ENCODE measurements around the gene RETREG3. TPM values are rescaled to one million over a fixed set of nuclear protein-coding genes. Genes with fewer than 3 reads are reported as not detected.
A peak's percentile ranks its signal among the peaks of the same experiment; 100 is the strongest.
"Not testable (repeated sequence)": the region's sequence is repeated elsewhere in the genome, so short reads cannot be mapped to it uniquely, and the experiment has no call there.

RETREG3 gene, protein sequence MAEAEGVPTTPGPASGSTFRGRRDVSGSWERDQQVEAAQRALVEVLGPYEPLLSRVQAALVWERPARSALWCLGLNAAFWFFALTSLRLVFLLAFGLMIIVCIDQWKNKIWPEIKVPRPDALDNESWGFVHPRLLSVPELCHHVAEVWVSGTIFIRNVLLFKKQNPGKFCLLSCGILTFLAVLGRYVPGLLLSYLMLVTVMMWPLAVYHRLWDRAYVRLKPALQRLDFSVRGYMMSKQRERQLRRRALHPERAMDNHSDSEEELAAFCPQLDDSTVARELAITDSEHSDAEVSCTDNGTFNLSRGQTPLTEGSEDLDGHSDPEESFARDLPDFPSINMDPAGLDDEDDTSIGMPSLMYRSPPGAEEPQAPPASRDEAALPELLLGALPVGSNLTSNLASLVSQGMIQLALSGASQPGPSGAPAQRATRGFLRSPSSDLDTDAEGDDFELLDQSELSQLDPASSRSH
- 63.9 TPM for total RNA-seq
- long read RNA-seq, transcript RETREG3-201 (9 exons, 3,759 nt) = major isoform, 12 of 51 reads
- long read RNA-seq, partial matches to known transcripts = 10 of 51 reads
- long read RNA-seq, other reads (novel, unspliced or antisense) = 28 of 51 reads

DNA sequence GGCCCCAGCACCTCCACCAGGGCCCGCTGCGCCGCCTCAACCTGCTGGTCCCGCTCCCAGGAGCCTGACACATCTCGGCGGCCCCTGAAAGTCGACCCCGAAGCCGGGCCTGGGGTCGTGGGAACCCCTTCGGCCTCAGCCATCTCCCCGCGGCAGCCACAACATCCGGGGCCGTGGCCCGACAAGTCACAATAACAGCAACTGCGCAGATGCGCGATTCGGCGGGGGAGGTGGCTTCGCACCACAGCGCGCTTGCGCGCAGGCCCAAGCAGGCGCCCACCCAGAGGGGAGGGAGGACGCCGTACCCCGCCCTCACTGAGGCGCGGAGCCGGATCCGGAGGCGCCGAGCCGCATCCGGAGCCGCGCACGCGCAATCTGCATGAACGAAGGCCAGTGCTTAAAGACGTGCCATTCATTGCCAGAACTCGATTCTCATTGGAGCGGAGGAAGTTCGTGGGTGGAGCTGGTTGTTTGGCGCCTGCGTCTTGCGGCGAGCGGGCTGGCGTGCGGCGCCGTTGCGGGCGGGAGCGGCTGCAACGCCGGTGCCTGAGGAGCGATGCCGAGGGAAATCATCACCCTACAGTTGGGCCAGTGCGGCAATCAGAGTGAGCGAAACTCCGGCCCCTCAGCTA is at the start of gene RETREG3, which contains the start of gene TUBG1:
Gene RETREG3 (minus strand): TSS at position 193 of the 632 bp plus-strand sequence. CDS start 50 bp downstream, at position 143.
Gene TUBG1 (plus strand): TSS at position 502 of the 632 bp plus-strand sequence. CDS start 55 bp downstream, at position 557.
- DNase-seq (ENCODE audit: low spot score) = peak; percentile 100

DNA sequence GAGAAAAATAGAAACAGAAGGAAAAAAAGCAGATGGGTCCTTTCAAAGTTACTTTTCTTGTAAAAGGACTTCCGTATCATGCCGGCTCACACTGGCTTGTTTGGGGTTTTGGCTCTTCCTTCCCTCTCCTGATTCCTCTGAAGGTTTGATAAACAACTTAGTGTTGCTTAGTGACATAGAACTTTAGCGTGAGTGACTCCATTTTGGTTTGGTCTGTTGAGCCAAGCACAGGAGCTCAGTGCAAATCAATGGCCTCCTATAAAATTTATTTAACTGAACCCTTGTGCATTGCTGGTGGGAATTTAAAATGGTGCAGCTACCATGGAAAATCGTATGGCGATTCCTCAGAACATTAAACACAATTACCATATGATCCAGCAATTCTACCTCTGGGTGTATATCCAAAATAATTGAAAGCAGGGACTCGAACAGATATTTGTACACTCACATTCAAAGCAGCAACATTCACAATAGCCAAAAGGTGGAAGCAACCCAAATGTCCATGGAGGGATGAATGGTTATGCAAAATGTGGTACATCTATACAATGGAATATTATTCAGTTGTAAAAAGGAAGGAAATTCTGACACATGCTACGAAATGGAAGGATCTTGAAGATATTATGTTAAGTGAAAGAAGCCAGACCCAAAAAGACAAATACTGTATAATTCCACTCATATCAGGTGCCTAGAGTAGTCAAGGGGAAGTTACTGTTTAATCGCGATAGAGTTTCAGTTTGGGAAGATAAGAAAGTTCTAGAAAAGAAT is 48.8 kb upstream of the RETREG3 start:
- no peak for DNase-seq (ENCODE audit: low spot score)

DNA sequence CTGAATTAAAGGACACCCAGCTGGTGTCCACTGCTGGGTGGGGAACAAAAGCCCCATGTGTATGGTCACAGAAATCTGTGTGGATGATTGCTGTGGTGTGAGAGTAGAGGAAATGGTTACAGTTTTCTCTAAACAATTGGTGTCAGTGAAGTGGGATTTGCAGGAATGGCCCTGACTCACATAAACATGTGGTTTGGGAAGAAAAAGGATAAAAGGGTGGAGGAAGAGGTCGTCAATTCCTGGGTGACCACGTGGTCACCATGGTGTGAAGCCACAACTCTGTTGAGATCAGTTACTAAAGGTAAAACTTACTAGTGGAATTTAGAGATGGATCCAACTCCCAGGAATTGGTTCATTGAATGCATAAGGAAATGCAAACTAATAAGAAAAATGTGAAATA is 46.4 kb upstream of the RETREG3 start:
- no peak for DNase-seq (ENCODE audit: low spot score)

DNA sequence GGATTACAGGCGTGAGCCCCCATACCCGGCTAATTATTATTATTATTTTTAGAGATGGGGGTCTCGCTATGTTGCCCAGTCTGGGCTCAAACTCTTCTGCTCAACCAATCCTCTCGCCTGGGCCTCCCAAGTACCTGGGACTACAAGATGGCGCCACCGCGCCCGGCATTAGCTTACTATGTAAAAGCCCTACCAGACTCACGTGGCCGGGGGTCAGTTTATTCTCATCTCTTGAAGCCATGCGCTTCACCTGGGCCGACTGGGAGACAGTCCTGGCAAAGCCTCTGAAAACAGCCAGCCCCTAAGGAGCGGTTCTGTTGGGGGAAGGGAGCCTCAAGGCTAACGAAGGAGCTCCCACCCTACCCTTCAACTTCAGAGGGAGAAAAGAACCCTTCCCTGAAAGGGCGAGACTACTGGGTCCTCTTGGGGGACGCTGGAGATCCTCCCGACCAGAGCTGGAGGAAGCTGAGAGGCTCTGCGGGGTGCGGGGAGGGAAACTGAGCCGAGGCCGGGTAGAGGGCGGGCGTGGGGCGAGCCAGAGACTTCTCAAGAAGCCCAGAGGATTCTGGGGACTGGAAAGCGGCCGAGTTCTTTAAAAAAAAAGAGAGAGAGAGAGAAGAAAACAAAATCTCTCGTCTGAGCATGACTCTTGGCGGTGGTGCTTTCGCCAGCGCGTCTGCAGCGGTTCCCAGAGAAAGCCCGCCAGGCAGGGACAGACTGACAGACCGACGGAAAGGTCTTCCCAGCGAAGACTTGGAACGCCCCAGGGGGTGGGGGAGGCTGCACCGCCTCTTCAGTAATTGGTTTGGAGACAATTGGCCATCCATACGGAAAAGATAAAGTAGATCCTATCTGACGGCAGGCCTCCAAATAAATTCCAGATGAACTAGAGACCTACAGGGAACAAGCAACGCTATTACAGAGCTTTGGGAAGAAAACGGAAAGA is 44.3 kb upstream of the RETREG3 start:
- no peak for DNase-seq (ENCODE audit: low spot score)

DNA sequence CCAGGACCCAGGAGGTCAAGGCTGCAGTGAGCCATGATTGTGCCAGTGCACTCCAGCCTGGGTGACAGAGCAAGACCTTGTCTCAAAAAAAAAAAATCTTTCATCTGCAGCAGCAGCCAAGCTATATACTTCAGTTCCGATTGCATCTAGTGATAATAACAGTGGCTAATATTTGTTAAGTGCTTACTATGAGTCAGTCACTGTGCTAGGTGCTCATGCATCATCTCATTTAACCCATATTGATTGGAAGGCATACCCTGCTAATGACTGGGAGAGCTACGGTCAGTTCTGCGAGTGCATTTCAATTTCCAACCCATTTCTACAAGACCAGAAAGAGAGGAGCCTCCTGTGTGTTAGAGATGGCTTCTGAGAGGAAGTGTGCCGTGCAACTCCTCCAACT is 42.2 kb upstream of the RETREG3 start:
- no peak for DNase-seq (ENCODE audit: low spot score)

DNA sequence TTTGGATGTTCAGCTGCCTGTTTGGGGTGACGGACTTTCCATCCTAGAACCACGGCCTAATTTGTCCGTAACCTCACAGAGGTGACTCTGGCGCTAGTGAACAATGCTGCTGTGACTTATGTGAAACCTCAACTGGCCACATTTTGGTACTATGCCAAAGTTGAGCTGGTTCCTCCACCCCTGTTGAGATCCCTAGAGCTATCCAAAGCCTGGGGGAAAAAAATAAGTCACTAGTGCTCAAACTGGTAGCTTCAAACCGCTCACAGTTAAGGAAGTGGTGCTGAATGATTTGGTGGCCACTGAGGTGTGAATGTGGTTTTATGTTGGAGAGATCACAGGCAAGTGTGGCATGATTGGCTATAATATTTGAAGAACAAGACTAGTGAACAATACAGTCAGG is 38.6 kb upstream of the RETREG3 start:
- no peak for DNase-seq (ENCODE audit: low spot score)

DNA sequence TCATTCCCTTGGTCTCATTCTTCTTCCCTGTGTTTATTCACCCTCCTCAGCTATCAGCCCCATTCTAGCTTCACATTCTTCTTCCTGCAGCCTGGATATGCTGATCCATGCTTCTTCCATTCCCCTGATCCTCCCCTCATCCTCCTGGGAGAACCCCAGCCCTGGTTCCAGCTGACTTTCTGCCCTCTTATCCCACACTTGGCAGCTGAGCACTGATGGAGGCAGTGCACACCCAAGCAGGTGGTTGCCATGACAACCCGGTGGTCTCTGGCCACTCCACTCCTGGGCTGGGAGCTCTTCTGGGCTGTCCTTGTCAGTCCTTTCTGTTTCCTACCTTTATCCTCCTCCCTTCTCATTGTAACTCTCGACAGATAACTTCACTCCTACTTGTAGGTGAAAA is 33.2 kb upstream of the RETREG3 start:
- DNase-seq (ENCODE audit: low spot score) = no peak

DNA sequence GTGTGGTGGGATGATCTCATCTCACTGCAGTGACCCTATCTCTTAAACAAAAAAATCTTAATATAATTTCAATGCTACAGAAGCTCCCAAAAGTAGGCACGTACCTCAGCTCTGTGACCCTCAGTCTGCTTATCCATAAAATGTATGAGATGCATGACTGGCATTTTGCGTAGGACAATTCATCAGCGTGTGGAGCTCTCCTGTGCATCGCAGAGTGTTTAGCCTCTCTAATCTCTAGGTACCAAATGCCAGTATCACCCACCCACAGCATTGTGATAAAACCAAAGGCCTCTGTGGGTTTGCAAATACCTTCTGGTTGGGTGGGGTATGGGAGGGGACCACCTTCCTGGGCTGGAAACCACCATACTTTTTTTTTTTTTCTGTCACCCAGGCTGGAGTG is 30.9 kb upstream of the RETREG3 start:
- DNase-seq (ENCODE audit: low spot score) = no peak

DNA sequence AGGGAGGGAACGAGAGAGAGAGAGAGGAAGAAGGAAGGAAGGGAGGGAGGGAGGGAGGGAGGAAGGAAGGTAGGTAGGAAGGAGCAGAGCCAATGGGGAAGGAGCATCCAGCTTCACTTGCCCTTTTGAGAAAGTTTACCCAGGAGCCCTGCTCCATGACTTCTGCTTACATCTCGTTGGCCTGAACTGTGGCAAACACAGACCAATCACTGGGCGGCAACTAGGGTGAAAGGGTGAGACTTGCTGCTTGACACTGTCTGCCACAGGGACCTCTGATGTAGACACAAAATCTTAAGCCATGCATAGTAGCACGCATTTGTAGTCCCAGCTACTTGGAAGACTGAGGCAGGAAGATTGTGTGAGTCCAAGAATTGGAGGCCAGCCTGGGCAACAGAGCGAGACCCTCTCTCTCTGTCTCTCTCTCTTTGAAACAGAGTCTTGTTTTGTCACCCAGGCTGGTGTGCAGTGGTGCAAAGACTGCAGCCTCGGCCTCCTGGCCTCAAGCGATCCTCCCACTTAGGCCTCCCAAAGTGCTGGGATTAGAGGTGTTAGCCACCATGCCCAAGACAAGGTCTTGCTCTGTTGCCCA is 30.4 kb upstream of the RETREG3 start:
- DNase-seq (ENCODE audit: low spot score) = no peak

DNA sequence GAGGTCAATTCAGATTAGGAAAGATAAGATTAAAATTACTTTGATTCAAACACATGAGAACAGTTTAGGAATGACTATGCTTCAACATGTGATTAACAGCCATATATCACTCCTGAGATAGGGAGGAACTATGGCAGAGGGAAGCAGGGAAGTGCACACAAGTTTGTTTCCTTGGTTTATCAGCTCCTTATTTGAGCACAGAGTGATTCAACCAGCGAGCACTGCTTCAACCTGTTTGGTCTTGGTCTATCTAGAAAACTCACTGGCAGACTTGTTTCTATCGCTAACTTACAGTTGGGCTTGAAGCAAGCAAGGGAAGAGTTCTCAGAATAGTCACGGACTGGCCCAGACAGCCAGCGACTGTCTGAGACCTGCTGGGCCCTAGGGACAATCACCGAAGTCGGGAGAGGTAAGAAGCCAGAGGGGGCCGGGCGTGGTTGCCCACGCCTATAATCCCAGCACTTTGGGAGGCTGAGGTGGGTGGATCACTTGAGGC is 23.8 kb upstream of the RETREG3 start:
- no peak for DNase-seq (ENCODE audit: low spot score)

DNA sequence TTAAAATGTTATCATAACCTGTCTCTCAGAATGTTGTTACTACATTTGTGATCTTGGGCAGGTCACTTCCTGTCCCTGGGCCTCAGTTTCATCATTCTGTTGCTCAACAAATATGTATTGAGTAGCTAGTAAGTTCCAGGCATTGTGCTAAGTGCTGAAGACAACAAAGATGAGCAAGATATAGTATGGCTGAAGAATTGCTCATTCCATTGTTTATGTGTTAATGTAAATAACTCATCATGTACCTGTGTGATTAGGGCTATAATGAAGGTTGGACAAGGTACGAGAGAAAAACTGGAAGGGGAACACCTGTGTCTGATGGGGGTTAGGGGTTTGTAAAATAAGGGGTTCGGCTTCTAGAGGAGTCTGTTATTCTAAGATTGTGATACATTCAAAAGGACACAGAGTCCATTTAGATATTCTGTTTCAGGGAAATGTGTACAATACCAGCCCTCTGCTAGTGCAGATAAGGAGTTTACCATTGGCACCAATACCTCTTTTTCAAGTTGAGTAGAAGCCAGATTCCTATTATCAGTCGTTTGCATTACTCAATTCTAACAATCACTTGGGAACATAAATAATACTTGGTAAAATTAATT is 20.3 kb upstream of the RETREG3 start:
- DNase-seq (ENCODE audit: low spot score) = no peak

DNA sequence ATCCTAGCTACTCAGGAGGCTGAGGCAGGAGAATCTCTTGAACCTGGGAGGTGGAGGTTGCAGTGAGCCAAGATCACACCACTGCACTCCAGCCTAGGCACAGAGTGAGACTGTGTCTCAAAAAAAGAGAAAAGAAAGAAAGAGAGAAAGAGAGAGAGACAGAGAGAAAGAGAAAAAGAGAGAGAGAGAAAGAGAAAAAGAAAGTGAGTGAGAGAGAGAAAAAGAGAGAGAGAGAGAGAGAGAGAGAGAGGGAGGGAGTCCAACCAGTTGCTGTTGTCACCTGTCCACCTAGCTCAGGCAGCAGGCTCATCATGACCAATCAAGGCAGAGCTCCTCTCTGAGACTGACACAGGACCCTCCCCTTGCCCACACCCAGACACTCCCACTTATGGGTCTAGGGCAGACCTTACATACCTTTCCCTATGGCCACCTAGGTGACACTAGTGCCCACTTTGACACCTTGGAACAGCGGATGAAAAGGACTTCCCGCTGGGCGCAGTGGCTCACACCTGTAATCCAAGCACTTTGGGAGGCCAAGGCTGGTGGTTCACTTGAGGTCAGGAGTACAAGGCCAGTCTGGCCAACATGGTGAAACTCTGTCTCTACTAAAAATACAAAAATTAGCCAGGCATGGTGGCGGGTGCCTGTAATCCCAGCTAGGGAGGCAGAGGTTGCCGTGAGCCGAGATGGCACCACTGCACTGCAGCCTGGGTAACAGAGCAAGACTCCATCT is 18.0 kb upstream of the RETREG3 start:
- not testable (repeated sequence) for DNase-seq (ENCODE audit: low spot score)

DNA sequence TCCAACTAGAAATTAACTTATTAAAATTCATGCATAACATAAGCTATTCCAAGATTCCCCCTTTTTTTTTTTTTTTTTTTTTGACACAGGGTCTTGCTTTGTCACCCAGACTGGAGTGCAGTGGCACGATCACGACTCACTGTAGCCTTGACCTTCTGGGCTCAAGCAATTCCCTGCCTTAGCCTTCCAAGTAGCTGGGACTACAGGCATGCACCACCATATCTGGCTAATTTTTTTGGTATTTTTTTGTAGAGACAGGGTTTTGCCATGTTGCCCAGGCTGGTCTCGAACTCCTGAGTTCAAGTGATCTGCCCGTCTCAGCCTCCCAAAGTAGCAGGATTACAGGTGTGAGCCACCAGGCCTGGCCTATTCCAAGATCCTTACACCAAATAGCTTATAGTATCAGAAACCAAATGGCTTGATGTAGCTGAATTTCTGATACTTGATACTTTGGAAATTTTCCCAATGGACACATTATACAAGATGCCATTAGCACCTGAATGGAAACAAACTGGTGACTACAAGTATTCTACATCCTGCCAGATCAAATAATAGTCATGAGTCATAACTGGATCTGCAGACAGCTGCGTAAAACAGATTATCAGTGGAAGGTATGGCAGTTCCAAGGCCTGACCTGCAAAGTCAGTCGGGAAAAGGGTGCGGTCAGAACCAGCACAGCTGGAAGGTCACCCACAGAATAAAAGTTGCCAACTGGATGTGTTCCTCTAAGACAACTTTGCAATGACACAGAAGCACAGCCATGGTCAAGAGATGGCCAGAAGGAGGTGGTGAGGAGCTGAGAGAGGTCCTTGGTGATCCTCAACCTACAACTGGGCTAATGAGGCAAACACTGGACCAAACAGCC is 14.8 kb upstream of the RETREG3 start:
- no peak for DNase-seq (ENCODE audit: low spot score)

DNA sequence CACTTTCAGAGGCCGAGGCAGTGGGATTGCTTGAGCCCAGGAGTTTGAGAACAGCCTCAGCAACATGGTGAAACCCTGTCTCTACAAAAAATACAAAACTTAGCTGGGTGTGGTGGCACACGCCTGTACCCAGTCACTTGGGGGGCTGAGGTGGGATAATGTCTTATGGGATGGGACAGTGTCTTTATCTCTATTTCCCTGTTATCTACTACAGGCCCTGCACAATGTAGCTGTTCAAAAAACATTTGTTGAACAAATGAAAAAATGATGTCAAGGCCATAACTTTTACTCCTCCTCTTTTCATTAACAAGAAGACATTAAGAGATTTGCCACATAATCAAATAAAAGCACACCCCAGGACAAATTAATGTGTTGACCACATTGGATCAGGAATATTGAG is 14.1 kb upstream of the RETREG3 start:
- DNase-seq (ENCODE audit: low spot score) = no peak

DNA sequence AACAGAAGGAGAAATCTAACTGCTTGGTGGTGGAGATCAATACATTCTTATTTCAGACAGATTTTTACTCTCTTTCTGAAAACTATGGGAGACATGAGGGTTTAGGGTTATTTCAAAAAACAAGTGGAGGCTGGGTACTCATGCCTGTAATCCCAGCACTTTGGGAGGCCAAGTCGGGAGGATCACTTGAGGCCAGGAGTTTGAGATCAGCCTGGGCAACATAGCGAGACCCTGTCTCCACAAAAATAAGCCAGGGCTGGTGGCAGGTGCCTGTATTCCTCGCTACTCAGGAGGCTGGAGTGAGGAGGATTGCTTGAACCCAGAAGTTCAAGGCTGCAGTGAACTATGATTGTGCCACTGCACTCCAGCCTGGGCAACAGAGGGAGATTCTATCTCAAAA is 12.8 kb upstream of the RETREG3 start:
- not testable (repeated sequence) for DNase-seq (ENCODE audit: low spot score)

DNA sequence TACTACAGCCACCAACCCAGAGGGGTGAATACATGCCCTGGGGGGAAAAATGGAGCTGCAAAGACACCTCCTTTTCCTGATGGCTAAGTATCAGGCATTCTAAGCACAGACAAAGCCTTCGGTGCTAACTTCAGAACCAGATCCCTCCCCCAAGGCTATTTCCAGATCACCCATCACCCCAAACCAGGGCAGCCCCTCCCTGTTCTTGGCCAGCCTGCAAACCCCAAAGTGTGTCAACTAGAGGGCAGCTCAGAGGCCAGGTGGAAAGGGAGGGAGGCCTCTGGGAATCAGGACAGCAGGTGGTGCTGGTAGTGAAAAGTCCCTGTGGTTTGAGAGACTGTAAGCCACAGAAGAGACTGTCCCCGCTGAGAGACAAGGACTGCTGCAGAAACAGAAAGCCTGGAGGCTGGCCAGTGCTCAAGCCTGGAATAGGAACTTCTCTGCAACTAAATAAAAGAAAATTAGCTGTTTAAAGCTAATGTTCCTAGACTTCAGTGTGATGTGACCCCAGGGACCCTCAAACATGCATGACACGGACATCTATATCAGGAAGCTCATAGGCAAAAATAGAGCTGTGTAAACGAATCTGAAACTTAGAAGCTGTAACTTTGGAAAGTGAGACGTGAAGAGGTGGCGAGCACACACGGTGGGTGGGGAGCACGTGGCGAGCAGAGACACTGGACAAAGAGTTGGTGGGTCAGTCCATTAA is 9.4 kb upstream of the RETREG3 start:
- DNase-seq (ENCODE audit: low spot score) = no peak

DNA sequence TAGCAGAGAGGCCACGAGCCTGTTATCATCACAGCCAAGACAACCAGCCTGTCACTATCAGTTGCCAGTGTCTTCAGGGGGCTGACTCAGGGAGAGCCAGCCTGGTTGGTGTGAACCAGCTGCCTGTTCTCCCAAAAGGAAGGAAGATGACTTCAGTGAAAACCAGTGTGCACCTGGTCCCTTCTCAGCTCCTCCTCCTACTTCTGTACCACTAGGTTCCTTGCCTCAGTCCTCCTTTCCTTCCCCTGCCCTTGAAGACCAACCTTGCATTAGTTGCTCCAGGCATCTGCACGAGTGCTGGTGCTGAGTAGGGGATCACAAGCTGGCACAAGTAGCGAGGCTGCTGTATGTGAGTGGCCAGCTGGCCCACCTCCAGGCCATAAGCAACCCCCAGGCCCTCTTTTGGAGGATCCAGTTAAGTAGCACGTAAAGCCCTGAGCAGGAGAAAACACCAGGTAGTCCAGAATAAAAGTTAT is 8.8 kb upstream of the RETREG3 start:
- no peak for DNase-seq (ENCODE audit: low spot score)
